HUES48 (cell line): ENCODE measurements around the gene OGFOD1.

Experiments used
- H3K27ac ChIP-seq: one replicate; pipeline ENCODE4 v1.7.0; 2013; ENCODE audit warnings: low read depth, low read length, inconsistent platforms
- H3K27me3 ChIP-seq: 2 replicates; pipeline ENCODE4 v1.6.1; 2013; ENCODE audit warnings: mild to moderate bottlenecking, low read length; ENCODE audit not compliant: control insufficient read depth, insufficient read depth
- H3K36me3 ChIP-seq: 2 replicates; pipeline ENCODE4 v1.6.1; 2013; ENCODE audit warnings: low read length; ENCODE audit not compliant: control insufficient read depth, insufficient read depth
- H3K4me1 ChIP-seq: 2 replicates; pipeline ENCODE4 v1.6.1; 2013; ENCODE audit warnings: mild to moderate bottlenecking, low read length; ENCODE audit not compliant: control insufficient read depth, insufficient read depth
- H3K4me3 ChIP-seq: 2 replicates; pipeline ENCODE4 v1.5.1; 2013; ENCODE audit warnings: mild to moderate bottlenecking, low read depth, low read length
- H3K9ac ChIP-seq: 2 replicates; pipeline ENCODE4 v1.6.1; 2013; ENCODE audit warnings: mild to moderate bottlenecking, low read depth, low read length, moderate library complexity
- H3K9me3 ChIP-seq: 2 replicates; pipeline ENCODE4 v1.6.1; 2013; ENCODE audit warnings: low read length; ENCODE audit not compliant: control insufficient read depth, insufficient read depth

Gene OGFOD1

DNA sequence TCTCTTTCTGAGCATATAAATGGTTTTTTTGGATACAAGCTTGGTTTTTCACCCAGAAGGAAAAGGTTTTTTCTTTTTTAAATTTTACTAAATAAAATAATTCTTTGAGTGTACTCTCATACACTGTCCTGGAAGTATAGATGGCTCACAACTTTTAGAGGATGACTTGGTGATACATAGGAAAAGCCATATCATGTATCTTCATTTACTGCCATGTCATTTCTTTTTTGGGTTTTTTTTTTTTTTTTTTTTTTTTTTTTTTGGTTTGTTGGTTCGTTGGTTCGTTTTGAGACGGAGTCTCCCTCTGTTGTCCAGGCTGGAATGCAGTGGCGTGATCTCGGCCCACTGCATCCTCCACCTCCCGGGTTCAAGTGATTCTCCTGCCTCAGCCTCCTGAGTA, 11.8 kb downstream of the OGFOD1 start:
- no peak overlapping the region for H3K27ac ChIP-seq
- no peaks in the 10 kb centered on the region for H3K4me1 ChIP-seq
- peaks cover 95% of the 10 kb centered on the region for H3K36me3 ChIP-seq
- no peak overlapping the region for H3K4me3 ChIP-seq
- H3K9me3 ChIP-seq: no peaks in the 10 kb centered on the region
- H3K27me3 ChIP-seq: no peaks in the 10 kb centered on the region
- H3K9ac ChIP-seq: no peak overlapping the region

DNA sequence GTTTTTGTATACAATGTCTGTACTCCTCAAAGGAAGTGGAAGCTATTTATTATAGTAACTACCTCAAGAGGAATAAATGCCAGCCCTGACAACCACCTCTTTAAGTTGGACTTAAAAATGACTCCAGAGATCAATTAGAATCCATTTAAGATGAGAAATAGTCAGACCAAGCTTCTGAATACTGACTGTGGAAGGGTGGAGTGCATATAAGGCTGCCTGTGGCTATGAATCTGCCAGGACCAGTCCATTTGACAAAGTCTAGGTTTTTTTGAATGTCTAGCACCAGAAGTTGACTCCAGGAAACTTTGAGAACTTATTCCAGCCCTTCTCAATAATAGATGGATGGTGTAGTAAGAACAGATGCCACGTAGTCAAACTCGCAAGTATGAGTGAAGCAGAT, 15.0 kb downstream of the OGFOD1 start:
- H3K27ac ChIP-seq: no peak overlapping the region
- H3K36me3 ChIP-seq: peaks cover 96% of the 10 kb centered on the region
- H3K9ac ChIP-seq: no peak overlapping the region
- H3K4me3 ChIP-seq: no peak overlapping the region
- H3K27me3 ChIP-seq: no peaks in the 10 kb centered on the region
- H3K4me1 ChIP-seq: no peaks in the 10 kb centered on the region
- H3K9me3 ChIP-seq: no peaks in the 10 kb centered on the region

DNA sequence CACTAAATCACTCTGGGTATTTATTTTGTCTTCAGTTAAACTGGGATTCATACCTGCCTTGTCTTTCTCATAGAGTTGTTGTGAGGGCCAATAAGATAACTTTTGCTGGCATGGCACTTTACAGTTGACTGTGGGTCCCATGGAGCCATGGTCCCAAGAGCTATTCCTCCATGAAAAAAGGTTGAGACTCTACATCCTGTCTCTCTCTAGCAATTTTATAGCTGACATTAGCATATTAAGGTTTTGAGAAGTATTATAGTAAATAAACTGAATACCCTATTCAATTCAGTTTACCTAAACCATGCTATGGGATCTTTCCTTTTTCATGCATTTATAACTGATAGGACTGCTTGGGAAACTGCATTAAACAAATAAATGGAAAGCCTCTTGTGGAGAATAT, 17.4 kb downstream of the OGFOD1 start:
- Histone ChIP-seq H3K4me3 (no peak overlapping the region), H3K36me3 (peaks cover 95% of the 10 kb centered on the region), H3K4me1 (no peaks in the 10 kb centered on the region), H3K9me3 (no peaks in the 10 kb centered on the region), H3K27ac (no peak overlapping the region), H3K9ac (no peak overlapping the region), H3K27me3 (no peaks in the 10 kb centered on the region)

DNA sequence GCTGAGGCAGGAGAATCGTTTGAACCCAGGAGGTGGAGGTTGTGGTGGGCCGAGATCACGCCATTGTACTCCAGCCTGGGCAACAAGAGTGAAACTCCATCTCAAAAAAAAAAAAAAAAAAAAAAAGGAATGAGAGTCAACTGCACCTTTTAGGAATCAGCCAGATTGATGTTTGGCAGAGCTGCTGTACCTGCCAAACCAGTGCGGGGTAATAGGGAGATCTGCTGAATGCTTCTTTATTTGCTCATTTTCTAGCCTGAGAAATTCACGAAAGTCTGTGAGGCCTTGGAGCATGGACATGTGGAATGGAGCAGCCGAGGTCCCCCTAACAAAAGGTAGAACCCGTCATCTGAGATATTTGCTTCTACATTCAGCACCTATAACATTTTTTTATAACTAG, 18.4 kb downstream of the OGFOD1 start:
- Histone ChIP-seq H3K4me1 (peaks cover 2% of the 10 kb centered on the region; the same call in 1 of the 2 replicates), H3K36me3 (peaks cover 95% of the 10 kb centered on the region), H3K27me3 (no peaks in the 10 kb centered on the region), H3K27ac (no peak overlapping the region), H3K4me3 (no peak overlapping the region), H3K9me3 (no peaks in the 10 kb centered on the region), H3K9ac (no peak overlapping the region)

DNA sequence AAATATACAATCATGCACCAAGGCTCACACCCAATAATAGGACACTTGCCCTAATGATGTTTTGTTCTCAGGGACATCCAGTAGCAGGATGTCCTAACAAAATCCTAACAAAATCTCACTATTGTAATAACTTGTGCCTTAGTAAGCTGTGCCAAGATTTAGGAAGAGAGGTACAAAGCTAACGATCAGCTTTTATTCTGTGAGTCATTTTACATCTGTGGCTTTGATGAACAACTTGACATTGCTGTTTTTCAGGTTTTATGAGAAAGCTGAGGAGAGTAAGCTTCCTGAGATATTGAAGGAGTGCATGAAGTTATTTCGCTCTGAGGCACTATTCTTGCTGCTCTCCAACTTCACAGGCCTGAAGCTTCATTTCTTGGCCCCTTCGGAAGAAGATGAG, 18.9 kb downstream of the OGFOD1 start:
- Histone ChIP-seq H3K36me3 (peaks cover 97% of the 10 kb centered on the region), H3K4me1 (peaks cover 6% of the 10 kb centered on the region; the same call in 1 of the 2 replicates), H3K27ac (no peak overlapping the region), H3K9ac (no peak overlapping the region), H3K4me3 (no peak overlapping the region), H3K9me3 (no peaks in the 10 kb centered on the region), H3K27me3 (no peaks in the 10 kb centered on the region)

DNA sequence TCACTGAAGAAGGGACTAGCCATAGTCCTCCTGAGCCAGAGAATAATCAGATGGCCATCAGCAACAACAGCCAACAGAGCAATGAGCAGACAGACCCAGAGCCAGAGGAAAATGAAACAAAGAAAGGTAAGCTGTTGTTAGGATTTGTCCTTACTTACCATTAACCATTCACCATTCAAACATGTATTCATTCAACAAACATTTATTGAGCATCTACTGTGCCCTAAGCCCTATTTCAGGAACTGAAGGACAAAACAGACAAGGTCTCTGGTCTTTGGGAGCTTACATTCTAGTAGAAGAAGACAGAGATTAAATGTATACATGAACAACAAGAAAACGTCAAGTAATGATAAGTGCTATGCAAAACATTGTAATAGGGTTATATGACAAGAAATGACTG, 19.3 kb downstream of the OGFOD1 start:
- H3K4me3 ChIP-seq: no peak overlapping the region
- no peaks in the 10 kb centered on the region for H3K9me3 ChIP-seq
- H3K27ac ChIP-seq: no peak overlapping the region
- peaks cover 97% of the 10 kb centered on the region for H3K36me3 ChIP-seq
- H3K27me3 ChIP-seq: no peaks in the 10 kb centered on the region
- no peak overlapping the region for H3K9ac ChIP-seq
- peaks cover 10% of the 10 kb centered on the region; the same call in 1 of the 2 replicates for H3K4me1 ChIP-seq

DNA sequence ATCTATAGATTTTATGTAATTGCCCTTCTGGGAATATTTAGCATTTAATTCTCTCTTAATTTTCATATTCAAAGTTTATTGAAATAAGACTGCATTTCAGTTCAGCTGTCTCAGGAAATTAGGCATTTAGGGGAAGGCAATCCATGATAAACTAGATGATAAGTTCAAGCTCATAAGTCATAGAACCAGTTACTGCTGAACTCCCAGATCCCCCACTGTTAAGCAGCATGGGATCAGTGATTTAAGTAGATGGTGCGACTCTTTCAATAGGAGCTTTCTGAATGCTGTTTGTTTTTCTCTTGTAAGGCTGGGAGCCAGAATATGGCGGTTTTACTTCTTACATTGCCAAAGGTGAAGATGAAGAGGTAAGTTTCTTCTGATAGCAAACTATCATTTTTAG, 23.8 kb downstream of the OGFOD1 start:
- Histone ChIP-seq H3K36me3 (peaks cover 85% of the 10 kb centered on the region), H3K27me3 (no peaks in the 10 kb centered on the region), H3K4me3 (no peak overlapping the region)

DNA sequence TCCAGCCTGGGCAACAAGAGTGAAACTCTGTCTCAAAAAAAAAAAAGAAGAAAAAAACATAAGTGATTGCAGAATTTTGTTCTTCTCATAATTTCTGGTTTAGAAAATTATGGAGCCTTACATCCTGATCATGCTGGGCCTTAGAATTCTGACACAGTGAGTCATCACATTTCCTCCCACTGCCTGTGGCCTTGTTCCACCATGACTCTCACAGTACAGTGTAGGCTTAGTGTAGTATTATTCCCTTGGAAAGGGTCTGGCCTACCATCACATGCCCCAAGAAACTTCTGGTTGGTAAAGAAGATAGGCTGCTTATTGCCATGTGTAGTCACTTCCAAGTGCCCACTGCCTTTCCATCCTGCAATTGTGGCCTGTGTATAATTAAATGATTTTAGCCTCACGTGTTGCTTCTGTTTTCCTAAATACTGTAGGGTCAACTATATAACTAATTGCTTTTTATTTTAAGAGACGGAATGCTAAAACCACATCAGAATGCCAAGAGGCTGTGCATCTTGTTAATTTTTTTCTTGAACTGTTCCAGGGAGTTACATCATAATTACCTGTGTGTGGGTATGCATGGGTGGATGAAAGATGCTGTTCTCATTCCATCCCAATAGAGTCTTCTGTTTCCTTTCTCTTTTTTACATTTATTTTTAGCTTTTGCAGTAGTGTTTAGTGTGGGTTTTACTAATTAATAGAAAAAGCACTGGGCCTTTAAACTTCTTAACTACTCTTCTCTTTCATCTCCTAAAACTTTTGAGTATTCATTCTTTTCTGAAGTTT, 25.9 kb downstream of the OGFOD1 start:
- H3K27ac ChIP-seq: no peak overlapping the region
- H3K27me3 ChIP-seq: no peaks in the 10 kb centered on the region
- H3K9ac ChIP-seq: no peak overlapping the region
- peaks cover 11% of the 10 kb centered on the region; the same call in 1 of the 2 replicates for H3K4me1 ChIP-seq
- peaks cover 64% of the 10 kb centered on the region for H3K36me3 ChIP-seq
- no peak overlapping the region for H3K4me3 ChIP-seq
- no peaks in the 10 kb centered on the region for H3K9me3 ChIP-seq

More for the DNA sequence above, 23.8 kb downstream of the OGFOD1 start:
- H3K27ac ChIP-seq: no peak overlapping the region
- peaks cover 11% of the 10 kb centered on the region; the same call in 1 of the 2 replicates for H3K4me1 ChIP-seq
- H3K9ac ChIP-seq: no peak overlapping the region
- no peaks in the 10 kb centered on the region for H3K9me3 ChIP-seq

DNA sequence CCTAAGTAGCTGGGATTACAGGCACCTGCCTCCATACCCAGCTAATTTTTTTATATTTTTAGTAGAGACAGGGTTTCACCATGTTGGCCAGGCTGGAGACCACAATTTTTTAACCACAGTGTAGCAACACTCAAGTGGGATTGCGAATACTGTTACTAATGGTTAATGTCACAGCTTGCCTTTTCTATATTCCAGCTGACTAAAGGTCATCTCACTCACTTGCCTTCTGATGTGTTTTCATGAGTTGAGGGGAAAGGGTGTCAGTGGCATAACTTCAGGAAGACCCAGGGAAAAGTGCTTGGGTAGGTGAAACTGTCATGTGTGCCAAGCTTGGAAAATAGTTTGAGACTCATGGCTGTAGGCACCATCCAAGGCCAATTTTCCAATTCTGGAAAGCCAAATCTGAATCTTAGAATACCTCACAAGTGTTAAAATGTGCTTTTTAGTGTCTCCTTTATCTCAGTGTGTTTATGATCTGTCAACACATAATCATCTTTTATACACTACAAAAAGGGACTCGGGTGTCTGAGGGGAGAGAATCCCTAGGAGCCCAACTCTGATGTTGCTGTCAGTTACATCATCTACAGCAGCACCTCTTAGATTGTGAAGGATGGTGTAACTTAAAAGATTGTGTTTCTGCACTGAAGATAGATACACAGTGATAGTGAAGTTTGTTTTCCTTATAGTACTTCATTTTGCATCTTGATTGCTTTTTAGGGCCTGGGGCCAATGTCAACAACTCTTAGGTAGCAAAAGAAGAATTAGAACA, 27.1 kb downstream of the OGFOD1 start:
- no peaks in the 10 kb centered on the region for H3K9me3 ChIP-seq
- peaks cover 54% of the 10 kb centered on the region for H3K36me3 ChIP-seq
- H3K27ac ChIP-seq: no peak overlapping the region
- no peak overlapping the region for H3K9ac ChIP-seq
- H3K4me1 ChIP-seq: peaks cover 11% of the 10 kb centered on the region; the same call in 1 of the 2 replicates
- no peaks in the 10 kb centered on the region for H3K27me3 ChIP-seq
- no peak overlapping the region for H3K4me3 ChIP-seq

DNA sequence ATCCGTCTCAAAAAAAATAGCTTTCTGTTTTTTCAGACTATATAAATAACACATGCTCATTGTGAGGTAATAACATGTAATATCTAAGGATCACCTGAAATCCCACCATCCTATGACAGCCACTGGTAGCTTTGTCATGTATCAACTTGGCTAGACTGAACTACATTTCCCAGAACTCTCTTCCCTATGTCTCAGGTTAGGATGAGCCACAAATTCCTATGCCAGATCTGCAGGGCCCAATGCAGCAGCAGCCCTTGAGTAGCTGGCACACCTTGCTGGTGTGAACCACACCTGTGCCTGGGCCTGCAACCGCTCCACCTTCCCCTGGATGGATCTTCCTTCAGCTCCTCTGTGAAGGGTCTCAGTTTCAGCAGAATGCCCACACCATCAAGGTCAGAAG, 28.1 kb downstream of the OGFOD1 start:
- Histone ChIP-seq H3K4me3 (no peak overlapping the region), H3K9me3 (no peaks in the 10 kb centered on the region), H3K4me1 (peaks cover 11% of the 10 kb centered on the region; the same call in 1 of the 2 replicates), H3K36me3 (peaks cover 47% of the 10 kb centered on the region), H3K27ac (no peak overlapping the region), H3K9ac (no peak overlapping the region), H3K27me3 (no peaks in the 10 kb centered on the region)
